Muscle of back (tissue), 11 donors: ENCODE measurements around the gene TAS2R40. TPM values are rescaled to one million over a fixed set of nuclear protein-coding genes. Genes with fewer than 3 reads are reported as not detected.

ENCODE experiments used
- DNase-seq, 3 donors: peaks; one replicate each; pipeline versions ENCODE4 v3.0.0 to v3.0.0-alpha.2; 2013
- polyA plus RNA-seq, 10 donors: library from polyadenylated mRNA; unstranded; fragments of 120-200 nt; gene quantifications; one replicate each; pipeline ENCODE4 v1.2.1, GENCODE V29; 2013; ENCODE audit not compliant: insufficient read length in 10 of 10

Gene TAS2R40
- polyA plus RNA-seq, 10 donors: not detected

DNA sequence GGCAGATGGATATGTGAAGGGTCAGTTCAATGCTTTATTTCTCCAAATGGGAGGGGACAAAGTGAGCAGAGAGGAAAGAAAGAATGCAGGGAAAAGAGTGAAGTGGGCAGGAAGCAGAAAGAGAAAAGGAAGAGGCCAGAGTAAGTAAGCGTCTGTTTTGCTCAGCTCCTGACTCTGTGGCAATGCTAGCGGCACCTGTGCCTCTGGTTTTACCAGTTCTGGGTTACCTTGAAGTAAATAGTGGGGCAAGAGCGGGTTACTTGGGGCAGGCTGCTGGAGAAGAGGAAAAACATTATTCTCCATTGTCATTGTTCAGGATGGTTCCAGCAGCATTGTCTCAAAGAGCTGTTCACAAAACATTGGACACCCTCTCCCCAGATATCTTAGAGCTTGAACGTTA, 1.9 kb downstream of the TAS2R40 start:
- no peak for DNase-seq

DNA sequence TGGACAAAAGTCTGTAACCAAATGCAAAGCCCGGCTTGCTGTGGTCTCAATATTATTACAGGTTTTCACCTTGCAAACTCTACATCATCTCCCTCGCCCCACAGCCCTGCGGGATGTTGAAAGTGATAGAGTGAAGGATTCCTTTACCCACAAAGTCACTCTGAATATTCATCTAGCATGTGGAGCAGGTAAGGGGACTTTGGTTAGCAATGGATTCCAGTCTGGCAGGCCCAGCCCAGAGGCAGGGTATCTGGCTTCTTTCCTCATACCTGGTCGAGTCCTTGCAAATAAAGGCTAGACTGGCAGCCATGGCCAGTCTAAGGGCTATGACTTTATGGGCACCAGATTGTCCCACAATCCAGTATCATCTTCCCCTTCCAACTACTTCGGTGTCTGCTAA, 3.2 kb downstream of the TAS2R40 start:
- no peak for DNase-seq

DNA sequence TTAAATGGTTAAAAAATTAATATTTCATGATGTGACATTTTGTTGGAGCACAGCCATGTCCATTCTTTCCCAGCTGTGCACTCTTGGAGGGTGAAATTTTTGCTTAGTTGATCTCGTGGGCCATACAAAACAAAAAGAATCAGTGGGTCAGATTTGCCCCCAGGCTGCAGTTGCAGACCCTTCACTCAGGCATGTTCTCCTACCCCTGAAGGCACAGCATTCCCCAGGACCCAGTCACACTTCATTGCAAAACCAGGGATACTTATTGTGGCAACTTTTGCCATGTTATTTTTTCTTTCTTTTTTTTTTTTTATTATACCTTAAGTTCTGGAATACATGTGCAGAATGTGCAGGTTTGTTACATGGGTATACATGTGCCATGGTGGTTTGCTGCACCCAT, 6.0 kb downstream of the TAS2R40 start:
- peak in 1 of 3 donors; percentile 15 for DNase-seq

DNA sequence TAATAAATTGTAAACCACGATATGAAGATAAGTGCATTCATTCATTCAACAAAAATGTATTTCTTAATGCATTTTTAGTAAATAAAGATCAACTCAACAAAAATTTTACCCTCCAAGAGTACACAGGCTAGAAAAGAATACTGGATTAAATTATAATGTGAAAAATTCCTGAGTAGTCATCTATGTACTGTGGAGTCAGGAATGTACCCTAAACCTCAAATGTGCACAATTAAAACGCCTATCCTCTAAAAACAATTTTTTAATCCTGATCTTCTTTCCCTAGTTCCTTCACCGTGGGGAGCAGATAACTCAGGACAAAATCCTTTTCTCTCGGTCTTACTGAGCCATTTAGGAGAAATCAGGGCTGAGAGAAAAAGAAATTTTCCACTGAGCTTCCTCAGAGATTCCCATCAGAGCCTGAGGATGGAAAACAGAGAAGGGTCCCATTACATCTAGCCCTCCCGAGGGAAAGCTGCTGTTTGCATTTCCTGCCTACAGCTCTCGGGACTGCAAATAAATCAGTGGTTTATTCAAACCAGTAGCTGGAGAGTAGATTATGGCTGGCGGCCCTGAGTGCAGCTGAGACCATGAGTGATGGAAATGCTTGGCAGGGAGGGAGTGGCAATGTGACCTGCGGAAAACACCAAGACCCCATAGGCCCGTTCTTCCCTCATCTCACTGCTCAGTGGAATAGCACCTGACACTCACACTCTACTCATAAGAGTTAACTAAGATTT, 7.4 kb downstream of the TAS2R40 start:
- peak in 2 of 3 donors; percentile 22 to 59 for DNase-seq

DNA sequence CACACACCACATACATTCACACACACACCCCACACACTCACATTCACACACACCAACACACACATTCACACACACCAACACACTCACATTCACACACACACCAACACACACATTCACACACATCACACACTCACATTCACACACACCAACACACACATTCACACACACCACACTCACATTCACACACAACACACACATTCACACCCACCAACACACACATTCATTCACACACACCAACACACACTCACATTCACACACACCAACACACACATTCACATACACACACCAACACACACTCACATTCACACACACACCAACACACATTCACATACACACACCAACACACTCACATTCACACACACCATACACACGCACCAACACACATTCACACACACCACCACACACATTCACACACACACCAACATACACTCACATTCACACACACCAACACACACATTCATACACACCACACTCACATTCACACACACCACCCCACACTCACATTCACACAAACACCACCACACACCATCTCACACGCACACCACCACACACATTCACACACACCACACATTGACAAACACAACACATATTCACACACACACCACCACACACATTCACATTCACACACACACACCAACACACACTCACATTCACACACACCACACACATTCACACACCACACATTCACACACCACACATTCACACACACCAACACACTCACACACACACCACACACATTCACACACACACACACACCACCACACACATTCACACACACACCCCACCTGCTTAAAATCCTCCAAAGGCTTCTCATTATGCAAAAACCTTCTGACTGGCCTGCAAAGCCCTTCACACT, 9.0 kb downstream of the TAS2R40 start:
- no peak for DNase-seq

DNA sequence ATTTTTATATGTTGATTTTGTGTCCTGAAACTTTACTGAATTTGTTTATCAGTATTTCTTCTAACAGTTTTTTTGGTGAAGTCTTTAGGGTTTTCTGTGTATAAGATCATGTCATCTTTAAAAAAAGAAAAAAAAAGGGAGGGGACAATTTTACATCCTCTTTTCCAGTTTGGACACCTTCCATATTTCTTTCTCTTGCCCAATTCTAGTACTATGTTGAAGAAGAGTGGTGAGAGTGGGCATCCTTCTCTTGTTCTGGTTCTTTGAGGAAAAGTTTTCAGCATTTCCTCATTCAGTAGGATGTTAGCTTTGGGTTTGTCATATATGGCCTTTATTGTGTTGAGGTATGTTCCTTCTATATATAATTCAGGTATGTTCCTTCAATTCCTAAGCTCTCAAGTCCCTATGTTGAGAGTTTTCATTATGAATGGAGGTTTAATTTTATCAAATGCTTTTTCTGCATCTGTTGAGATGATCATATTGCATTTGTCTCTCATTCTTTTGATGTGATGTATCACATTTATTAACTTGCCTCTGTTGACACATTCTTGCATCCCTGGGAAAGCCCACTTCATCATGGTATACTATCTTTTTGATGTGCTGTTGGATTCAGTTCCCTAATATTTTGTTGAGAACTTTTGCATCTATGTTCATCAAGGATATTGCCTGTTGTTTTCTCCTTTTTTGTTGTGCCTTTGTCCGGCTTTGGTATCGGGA, 12.1 kb downstream of the TAS2R40 start:
- DNase-seq: no peak

DNA sequence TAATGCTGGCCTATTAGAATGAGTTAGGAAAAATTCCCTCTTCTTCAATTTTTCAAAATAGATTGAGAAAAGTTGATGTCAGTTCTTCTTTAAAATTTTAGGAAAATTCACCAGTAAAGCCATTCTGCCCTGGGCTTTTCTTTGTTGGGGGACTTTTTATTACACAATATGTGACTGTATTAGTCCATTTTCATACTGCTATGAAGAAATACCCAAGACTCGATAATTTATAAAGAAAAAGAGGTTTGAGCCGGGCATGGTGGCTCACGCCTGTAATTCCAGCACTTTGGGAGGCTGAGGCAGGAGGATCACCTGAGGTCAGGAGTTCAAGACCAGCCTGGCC, 12.7 kb downstream of the TAS2R40 start:
- DNase-seq: no peak

DNA sequence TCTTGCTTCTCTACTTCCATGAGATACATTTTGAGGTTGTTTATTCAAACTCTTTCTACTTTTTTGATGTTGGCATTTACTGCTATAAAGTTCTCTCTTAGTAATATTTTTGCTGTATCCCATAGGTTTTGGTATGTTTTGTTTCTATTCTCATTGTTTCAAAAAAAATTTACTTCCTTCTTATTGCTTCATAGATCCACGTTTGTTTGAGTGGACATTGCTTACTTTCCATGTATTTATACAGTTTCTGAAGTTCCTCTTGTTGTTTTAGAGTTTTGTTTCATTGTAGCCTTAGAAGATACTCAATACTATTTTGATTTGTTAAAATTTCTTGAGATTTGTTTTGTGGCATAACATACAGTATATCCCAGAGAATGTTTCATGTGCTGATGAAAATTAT, 13.7 kb downstream of the TAS2R40 start:
- no peak for DNase-seq

DNA sequence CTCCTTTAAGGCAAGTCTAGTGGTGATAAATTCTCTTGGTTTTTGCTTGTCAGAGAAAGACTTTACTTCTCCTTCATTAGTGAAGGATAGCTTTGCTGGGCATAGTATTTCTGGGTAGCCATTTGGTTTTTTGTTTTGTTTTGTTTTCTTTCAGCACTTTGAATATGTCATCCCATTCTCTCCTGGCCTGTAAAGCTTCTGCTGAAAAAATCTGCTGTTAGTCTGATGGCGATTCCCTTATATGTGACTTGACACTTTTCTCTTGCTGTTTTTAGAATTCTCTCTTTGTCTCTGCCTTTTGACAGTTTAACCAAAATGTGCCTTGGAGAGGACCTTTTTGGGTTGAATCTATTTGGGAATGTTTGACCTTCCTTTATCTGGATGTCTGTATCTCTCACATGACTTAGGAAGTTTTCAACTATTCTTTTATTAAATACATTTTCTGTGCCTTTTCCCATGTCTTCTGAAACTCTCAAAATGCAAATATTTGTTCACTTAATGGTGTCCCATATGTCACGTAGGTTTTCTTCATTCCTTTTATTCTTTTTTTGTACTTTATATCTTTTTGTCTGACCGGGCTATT, 14.7 kb downstream of the TAS2R40 start:
- no peak for DNase-seq

DNA sequence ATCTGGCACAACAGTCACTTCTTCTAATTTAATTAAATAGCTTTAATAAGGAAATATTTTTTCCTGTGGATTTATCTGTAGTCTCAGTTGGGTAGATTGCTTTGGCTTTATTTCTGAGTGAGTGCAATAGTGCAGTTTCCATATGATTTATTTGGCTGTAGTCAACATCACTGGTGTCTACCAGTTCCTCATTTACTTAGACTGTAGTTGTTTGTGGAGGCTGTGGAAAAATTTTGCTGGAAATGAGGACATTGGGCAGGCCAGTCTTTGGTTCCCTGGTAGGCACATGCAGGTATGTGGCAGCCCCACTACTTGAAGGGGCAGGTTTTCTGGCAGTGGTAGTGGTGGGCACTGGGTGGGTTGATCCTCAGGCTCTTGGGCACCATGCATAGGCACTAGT, 15.5 kb downstream of the TAS2R40 start:
- no peak for DNase-seq

DNA sequence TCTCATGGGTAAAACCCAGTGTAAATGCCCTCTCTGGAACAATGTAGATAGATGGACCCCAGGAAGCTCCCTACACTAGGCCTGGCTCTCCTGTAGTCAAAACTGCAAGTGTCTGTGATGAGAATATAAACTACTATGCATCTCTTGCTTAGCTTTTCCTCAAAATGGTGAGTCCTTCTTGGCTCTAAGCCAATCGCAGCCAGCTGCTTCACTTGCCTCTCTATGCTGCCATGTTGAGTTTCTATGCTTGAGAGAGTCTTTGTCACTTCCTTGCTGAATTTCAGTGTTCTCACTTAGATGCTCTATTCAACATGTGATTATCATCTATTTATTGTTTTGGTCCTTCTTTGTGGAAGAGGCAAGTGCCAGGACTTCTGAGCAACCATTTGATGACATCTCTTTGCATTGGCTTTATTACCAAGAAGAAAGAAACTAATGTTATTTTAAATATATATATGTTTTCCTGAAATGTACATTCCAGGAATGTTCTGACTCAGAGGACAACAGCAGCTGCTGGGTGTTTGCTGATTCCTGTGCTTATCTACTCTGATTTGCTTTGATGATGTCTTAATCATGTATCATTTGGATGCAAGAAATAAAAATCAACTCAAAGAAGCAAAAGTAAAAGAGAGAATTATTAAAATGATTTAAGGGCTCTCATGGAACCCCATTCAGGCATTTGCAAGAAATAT, 16.6 kb downstream of the TAS2R40 start:
- no peak for DNase-seq

DNA sequence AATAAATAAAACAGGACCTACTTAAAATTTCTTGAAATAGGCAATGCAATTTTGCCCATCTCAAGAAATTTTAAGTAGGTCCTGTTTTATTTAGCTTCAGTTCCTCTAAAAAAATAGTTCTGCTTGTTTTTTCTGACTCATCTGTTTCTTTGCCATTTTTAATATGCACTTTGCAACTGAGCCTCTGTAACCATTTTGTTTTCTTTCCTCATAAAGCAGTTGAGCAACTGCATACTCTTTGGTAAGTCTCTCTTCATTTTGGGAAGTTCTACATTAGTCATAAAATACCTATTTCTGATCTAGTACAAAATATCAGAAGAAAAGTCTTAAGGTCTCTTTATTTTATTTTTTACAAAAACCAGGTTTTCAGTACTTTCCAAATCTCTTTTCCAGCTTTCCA, 18.0 kb downstream of the TAS2R40 start:
- DNase-seq: no peak

DNA sequence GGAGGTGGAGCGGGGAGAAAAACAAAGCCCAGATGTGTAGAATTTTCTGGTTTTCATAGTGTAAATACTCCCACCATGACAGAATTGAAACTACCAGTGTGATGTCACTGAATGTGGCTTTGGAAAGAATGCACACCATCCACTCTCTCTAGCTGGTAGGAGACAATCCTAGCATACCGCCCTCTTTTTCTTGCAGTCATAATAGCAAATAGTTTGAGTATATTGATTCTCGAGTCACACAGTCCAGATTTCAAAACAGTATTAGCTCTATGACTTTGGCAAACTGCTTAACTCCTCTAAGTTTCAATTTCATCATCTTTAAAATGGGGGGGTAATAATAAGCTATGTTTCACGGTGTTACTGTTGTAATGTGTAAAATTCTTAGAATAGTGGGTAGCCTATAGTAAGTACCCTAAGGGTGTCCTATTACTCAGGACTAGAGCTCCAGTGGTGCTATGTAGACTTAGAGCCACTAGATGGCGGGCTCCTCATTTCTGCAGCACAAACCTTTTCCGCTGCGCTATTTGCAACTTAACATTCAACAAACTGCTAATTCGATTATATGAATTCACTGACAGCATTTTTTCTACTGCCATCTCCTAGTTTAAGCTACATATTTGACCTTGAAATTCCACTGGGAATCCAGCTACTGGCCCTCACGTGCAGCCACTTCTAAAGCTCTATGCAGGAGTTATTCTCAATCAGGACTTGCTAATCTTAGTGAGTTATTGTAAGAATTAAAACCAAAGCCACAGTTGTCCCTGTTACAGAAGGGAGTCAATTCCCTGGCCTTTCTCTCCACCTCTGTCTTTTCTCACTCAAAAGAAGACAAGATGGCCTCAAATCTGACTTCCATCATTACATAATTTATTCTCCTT, 18.7 kb downstream of the TAS2R40 start:
- peak; percentile 75 to 88 (median 82) for DNase-seq

DNA sequence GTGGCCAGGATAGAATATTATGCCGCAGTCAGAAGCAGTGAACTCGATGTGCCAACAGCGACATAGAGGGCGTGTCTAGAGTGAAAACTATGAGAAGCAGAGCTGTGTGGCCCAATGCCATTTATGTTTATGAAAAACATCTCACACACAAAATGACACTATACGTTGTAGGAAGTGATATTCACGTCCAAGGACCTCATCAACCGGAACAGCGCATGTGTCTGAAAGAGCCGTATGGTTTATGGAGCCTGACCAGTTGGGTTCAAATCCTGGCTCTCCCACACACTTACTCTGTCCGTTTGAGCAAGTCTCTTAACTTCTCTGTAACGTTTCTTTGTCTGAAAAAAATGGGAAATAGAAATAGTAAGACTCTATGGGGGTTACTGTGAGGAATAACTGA, 20.5 kb downstream of the TAS2R40 start:
- no peak for DNase-seq

DNA sequence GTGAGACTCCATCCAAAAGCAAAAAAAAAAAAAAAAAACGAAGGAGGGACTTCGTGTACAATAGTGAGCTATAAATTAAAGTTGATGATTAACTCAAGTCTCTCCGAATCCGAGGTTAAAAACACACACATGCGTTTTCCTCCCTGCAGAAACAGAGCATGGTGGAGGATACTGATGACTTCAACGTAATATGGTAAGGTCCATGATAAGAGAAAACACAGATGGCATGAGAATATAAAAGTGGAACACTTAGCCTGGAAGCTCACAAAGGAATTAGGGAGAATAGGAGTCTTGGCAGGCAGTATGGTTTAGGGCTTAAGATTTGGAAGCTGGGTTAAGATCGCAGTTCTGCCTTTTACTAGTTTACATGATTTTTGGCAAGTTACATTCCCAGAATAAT, 21.3 kb downstream of the TAS2R40 start:
- DNase-seq: peak in 1 of 3 donors; percentile 26

DNA sequence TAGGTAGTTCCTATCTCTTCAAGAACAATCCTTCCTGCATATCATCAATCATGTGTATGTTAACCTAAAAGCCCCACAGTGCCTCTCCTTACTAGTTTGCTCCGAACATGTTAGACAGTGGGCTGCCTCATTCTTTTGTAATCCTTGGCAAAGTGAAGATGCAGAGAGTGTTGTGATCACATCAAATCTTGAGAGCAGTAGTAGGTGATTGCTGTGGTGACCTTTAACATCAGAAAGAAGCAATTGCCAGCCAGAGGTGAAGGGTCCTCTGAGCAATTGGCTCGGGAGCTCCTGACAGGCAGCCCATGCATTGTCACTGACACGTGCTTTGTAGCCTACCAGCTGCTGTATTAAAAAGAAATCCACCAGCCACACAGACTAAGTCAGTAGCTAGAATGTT, 21.8 kb downstream of the TAS2R40 start:
- peak in 1 of 3 donors; percentile 27 for DNase-seq

DNA sequence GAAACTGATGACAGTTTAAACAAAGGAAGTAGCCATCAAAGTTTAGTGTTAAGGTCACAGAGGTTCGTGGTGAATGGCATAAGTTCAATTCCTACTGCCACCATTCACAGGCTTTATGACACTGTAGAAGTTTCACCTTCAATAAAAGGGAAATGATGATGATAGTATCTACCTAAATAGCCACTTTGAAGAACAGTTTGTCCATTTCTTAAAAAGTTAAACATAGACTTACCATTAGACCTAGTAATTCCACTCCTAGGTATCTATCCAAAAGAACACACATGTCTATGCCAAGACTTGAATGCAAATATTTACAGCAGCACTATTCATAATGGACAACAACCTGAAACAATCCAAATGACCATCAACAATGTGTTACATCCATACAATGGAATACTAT, 22.5 kb downstream of the TAS2R40 start:
- no peak for DNase-seq

DNA sequence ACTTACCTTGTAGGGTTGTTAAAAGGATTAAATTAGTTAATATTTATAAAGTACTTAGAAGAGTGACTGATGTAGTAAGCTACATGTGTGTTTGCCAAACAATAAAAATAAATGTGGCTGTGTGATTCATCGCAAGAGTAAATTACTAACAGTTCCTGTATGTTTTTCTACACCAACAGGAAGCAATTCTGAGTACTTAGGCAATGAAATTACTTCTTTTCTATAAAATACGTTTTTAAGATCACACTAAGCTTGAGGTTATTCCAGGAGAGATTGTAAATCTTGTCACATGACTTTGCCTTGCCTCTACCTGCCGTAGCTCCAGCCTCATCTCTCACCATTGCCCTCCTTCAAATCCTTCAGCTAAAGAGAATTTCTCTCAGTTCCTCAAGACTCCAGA, 23.3 kb downstream of the TAS2R40 start:
- no peak for DNase-seq

DNA sequence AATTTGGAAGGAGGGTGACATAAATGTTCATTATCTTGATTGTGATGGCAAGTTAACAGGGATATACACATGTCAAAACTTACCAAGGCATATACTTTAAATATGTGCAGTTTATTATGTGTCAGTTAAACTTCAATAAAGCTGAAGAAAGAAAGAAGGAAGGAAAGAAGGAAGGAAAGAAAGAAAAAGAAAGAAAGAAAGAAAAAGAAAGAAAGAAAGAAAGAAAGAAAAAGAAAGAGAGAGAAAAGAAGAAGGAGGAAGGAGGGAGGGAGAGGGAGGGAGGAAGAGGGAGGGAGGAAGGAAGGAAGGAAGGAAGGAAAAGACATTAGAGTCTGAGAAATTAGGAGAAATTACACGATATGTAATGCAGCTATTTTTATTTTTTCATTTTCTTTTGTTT, 25.5 kb downstream of the TAS2R40 start:
- DNase-seq: no peak

DNA sequence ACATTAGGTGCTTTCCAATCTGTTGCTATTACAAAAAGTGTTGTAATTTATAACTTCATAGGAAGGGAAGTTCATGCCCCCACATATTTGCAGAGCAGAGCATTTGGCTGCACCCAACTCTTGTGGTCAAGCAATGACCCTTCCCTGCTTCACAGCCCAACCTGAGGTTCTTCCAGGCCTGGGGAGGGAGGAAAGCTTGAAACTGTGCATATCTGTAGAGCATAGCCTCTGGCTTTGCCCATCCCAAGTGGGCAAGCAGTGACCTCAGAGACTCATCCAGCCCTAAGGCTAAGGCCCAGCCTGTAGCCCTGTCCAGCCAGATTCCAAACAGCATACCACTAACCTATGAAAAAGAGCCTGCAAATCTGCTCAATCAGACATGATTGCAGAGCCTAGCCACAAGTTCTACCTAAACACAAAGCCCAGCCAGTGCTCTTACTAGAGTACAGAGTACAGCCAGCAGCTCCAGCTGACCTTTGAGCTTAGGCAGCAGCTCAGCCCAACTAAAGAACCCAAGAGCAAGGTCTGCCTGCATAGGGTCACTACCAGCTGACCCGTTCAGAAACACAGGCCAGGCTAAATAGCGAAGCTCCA, 27.0 kb downstream of the TAS2R40 start:
- no peak for DNase-seq
